Transverse colon (tissue), 4 donors: ENCODE measurements around the gene PKNOX1. TPM values are rescaled to one million over a fixed set of nuclear protein-coding genes. Genes with fewer than 3 reads are reported as not detected.
"Not testable (repeated sequence)": the region's sequence is repeated elsewhere in the genome, so short reads cannot be mapped to it uniquely, and the experiment has no call there.

ENCODE experiments used
- DNase-seq: peaks from one replicate; pipeline ENCODE4 v3.0.0-alpha.2; 2019
- H3K27ac ChIP-seq, 4 donors: fragments of 200-600 bp; sonication (generic); 2 replicates each; pipeline ENCODE4 v1.5.1; 2016 to 2018; ENCODE audit warnings: inconsistent platforms in 4 of 4
- H3K27me3 ChIP-seq: fragments of 200-600 bp; sonication (generic); 2 replicates; pipeline ENCODE4 v1.5.1; 2017; ENCODE audit warnings: inconsistent platforms
- H3K36me3 ChIP-seq, 4 donors: fragments of 200-600 bp; sonication (generic); 2 replicates each; pipeline ENCODE4 v1.5.1; 2017 to 2019; ENCODE audit warnings: inconsistent platforms in 4 of 4
- H3K4me1 ChIP-seq, 4 donors: fragments of 200-600 bp; sonication (generic); 2 replicates each; pipeline ENCODE4 v1.5.1; 2017 to 2020; ENCODE audit warnings: inconsistent platforms in 4 of 4
- H3K4me3 ChIP-seq, 4 donors: fragments of 200-600 bp; sonication (generic); 1 replicate in 1 of 4; 2 replicates in 3 of 4; pipeline versions ENCODE4 v1.5.1 to v1.6.1; 2017 to 2019; ENCODE audit warnings: inconsistent platforms in 4 of 4
- H3K9me3 ChIP-seq, 2 donors: fragments of 200-600 bp; sonication (generic); 2 replicates each; pipeline ENCODE4 v1.5.1; 2017 to 2019; ENCODE audit warnings: inconsistent platforms in 2 of 2
- CTCF ChIP-seq, 5 experiments: fragments of 200-600 bp in 3 of 5; fragments of 450-650 bp in 2 of 5; sonication (generic) in 3 of 5; IDR thresholded peaks; 1 replicate in 2 of 5; 2 replicates in 3 of 5; pipeline ENCODE4 v1.5.1; 2016 to 2017; ENCODE audit warnings: antibody characterized with exemption in 5 of 5, inconsistent platforms in 3 of 5, mild to moderate bottlenecking in 2 of 5, moderate library complexity in 1 of 5
- EP300 ChIP-seq: sonication (generic); formaldehyde crosslinking; IDR thresholded peaks from one replicate; pipeline ENCODE4 v1.6.1; 2017; ENCODE audit warnings: antibody characterized with exemption, low read depth
- POLR2A ChIP-seq: fragments of 450-650 bp; IDR thresholded peaks from one replicate; pipeline ENCODE4 v1.6.1; 2016; ENCODE audit warnings: antibody characterized with exemption, mild to moderate bottlenecking, moderate library complexity
- POLR2AphosphoS5 ChIP-seq, 3 donors: sonication (generic); formaldehyde crosslinking; IDR thresholded peaks; one replicate each; pipeline ENCODE4 v1.6.1; 2016; ENCODE audit warnings: antibody characterized with exemption in 3 of 3
- WGBS, 2 donors: methylation state at CpG; one replicate each; pipeline ENCODE4 v1.1.5; 2018; ENCODE audit warnings: low coverage in 1 of 2; 5-methylcytosine and 5-hydroxymethylcytosine counted together
- in situ Hi-C, 4 donors: fragments of 200-750 bp; cut with MboI; loops; one replicate each; pipeline versions ENCODE4 v1.15.0 to v1.15.1; 2017; ENCODE audit warnings: low sequenced_read_pairs in 3 of 4, low pct_ligation_motif_present in 1 of 4, low pct_unique_long_range_greater_than_20kb in 1 of 4
- intact Hi-C: fragments of 100-400 bp; cut with DNase I; formaldehyde crosslinking; loops from one replicate; pipeline ENCODE4 v1.15.1; 2023; ENCODE audit warnings: low total_unique reads
- total RNA-seq, 4 donors: library from RNA; depleted of rRNA; stranded (reverse); fragments of >200 nt; gene quantifications; one replicate each; pipeline ENCODE4 v1.1.0, GENCODE V29; 2016

Gene PKNOX1
- total RNA-seq, 4 donors from 2014 or later: 9.4 to 140 (median 25.1) TPM

- no peak overlapping the region for H3K27ac ChIP-seq
- H3K9me3 ChIP-seq: no peaks in the 10 kb centered on the region
- in situ Hi-C loops: no loop called here
- WGBS, 2 donors: 81 to 92% methylated on average over 5 to 6 of the region's 6 CpGs
- intact Hi-C loops: no loop called here
- no peaks in the 10 kb centered on the region for H3K27me3 ChIP-seq
- H3K4me3 ChIP-seq: no peak overlapping the region
- no peaks in the 10 kb centered on the region for H3K36me3 ChIP-seq
- DNase-seq: no peak
- TF ChIP-seq POLR2AphosphoS5 (IDR thresholded peaks at IDR 0.05): no peak
- TF ChIP-seq CTCF (IDR thresholded peaks at IDR 0.05): no peak
- TF ChIP-seq POLR2A: no peak
- H3K4me1 ChIP-seq: peaks cover 0 to 8% (median 7%) of the 10 kb centered on the region in 4 donors
Measured at GRCh38 chr21:42942244-42942643, 32.1 kb upstream of the PKNOX1 start.

GRCh38 chr21:42949094-42949755 is 25.1 kb upstream of the PKNOX1 start:
- H3K4me1 ChIP-seq, DNase-seq, intact Hi-C loops, H3K27ac ChIP-seq, H3K36me3 ChIP-seq, H3K27me3 ChIP-seq, in situ Hi-C loops, H3K9me3 ChIP-seq, H3K4me3 ChIP-seq: not testable (repeated sequence)
- 68 to 89% methylated on average over 4 to 13 of the region's 13 CpGs for WGBS, 2 donors

- in situ Hi-C loops, H3K27me3 ChIP-seq, H3K4me3 ChIP-seq, H3K9me3 ChIP-seq, H3K4me1 ChIP-seq, H3K36me3 ChIP-seq, DNase-seq, intact Hi-C loops, H3K27ac ChIP-seq: not testable (repeated sequence)
- 93 to 94% methylated on average over 6 to 9 of the region's 9 CpGs for WGBS, 2 donors
Measured at GRCh38 chr21:42951193-42951592, 23.2 kb upstream of the PKNOX1 start.

- TF ChIP-seq POLR2AphosphoS5 (IDR thresholded peaks at IDR 0.05) (no peak), EP300 (no peak), CTCF (IDR thresholded peaks at IDR 0.05) (no peak), POLR2A (no peak)
- Histone ChIP-seq H3K4me1 (peaks cover 0 to 6% (median 0%) of the 10 kb centered on the region in 4 donors), H3K27ac (no peak overlapping the region), H3K36me3 (no peaks in the 10 kb centered on the region), H3K27me3 (no peaks in the 10 kb centered on the region), H3K9me3 (no peaks in the 10 kb centered on the region), H3K4me3 (no peak overlapping the region)
- WGBS, 2 donors: 86 to 95% methylated on average over 3 to 13 of the region's 13 CpGs
- intact Hi-C loops (no loop called here), in situ Hi-C loops (no loop called here)
- DNase-seq: no peak
Measured at GRCh38 chr21:42956824-42957630, 17.3 kb upstream of the PKNOX1 start.

GRCh38 chr21:42958122-42958521 is 16.2 kb upstream of the PKNOX1 start:
- WGBS, 2 donors: 55 to 76% methylated on average over 2 to 6 of the region's 6 CpGs
- H3K27me3 ChIP-seq, H3K4me1 ChIP-seq, in situ Hi-C loops, H3K9me3 ChIP-seq, H3K4me3 ChIP-seq, H3K27ac ChIP-seq, DNase-seq, H3K36me3 ChIP-seq, intact Hi-C loops: not testable (repeated sequence)
